NCI-H2081 (cell line): ENCODE data around the gene LCE1D.

Experiments
- DNase-seq, 2 experiments: peaks; one replicate each; lab custom pipeline; 2025; lab: John Stamatoyannopoulos, UW

LCE1D gene, protein sequence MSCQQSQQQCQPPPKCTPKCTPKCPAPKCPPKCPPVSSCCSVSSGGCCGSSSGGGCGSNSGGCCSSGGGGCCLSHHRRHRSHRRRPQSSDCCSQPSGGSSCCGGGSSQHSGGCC

DNA sequence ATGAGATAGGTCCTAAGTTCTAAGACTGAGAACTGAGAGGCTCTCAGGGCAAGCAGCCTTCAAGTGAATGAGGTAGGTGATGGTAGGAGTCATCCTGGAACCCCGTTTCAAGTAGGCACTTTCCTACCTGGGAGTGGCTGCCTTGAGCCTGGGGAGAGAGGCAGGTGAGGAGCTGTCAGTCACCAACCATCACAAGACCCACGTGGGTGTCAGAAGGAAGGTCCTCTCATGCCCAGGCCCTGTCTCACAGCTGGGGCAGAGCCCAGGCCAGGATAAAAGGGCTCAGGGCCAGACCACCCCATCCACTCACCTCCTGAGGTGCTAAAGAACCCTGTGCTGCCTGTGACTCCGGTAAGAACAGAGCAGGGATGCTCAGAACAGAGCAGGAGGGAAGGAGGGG, at the start of gene LCE1D:
Gene LCE1D (plus strand): TSS at position 301 of the 400 bp plus-strand sequence. CDS start 1,074 bp downstream, outside the sequence.
- no peak for DNase-seq

DNA sequence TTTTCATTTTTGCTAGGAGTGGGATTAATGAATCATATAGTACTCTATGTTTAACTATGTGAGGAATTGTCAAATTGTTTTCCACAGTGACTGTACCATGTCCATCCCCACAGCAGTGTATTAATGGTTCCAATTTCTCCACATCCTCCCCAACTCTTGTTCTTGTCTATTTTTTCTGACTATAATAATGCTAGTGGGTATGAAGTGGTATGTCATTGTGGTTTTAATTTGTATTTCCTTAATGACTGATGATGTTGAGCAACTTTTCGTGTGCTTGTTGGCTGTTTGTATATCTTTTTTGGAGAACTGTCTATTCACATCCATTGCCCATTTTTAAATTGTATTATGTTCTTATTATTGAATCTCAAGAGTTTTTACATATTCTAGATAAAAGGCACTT, 48.7 kb upstream of the LCE1D start:
- DNase-seq = no peak

GRCh38 chr1:152752225-152752624, 44.3 kb upstream of the LCE1D start:
- no peak for DNase-seq

GRCh38 chr1:152753586-152753985, 42.9 kb upstream of the LCE1D start:
- no peak for DNase-seq

GRCh38 chr1:152756872-152757271, 39.6 kb upstream of the LCE1D start:
- DNase-seq = no peak

DNA sequence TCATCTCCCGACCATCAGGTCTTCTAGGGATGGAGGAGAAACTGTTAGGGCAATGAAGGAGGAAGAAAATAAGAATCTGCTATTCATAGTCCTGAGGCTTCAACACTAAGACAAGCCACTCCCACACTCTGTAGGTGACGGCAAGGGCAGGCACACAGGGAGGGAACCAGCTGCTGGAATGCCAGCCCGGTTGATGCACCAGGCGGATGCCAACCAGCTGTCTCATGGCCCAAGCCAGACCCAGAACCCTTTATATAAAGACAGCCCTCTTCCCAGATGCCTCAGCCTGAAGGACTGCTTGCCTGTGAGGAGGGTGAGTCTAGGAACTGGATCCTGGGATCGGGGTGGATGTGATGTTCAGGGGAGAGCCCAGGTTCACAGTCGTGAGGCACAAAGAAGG, 38.8 kb upstream of the LCE1D start, which contains the start of gene KPRP:
Gene KPRP (plus strand): TSS at position 279 of the 400 bp plus-strand sequence. CDS start 1,564 bp downstream, outside the sequence.
- DNase-seq = no peak

DNA sequence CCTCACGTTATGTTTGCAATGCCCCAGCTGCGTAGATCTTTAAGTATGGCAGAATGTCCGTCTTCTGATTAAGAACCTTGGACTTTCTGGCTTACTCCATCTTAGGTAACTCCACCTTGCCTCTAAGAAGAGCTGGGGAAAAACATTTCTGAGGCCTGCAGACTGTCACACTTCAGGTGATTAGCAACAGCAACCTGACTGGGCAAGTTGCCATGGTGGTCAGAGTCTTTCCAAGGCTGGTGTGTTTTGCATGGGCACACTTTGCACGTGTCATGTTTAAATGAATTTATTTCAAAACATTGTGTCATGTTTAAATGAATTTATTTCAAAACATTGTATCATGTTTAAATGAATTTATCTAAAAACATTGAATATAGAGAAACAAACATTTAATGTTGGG, 37.9 kb upstream of the LCE1D start:
- DNase-seq = no peak

GRCh38 chr1:152759453-152760173, 36.9 kb upstream of the LCE1D start:
- no peak for DNase-seq

- DNase-seq = no peak
These were observed 35.9 kb upstream of the LCE1D start for GRCh38 chr1:152760551-152761190.

GRCh38 chr1:152761609-152762213, 34.8 kb upstream of the LCE1D start:
- no peak for DNase-seq

- no peak for DNase-seq
These were observed 27.5 kb upstream of the LCE1D start for GRCh38 chr1:152768847-152769533.

DNA sequence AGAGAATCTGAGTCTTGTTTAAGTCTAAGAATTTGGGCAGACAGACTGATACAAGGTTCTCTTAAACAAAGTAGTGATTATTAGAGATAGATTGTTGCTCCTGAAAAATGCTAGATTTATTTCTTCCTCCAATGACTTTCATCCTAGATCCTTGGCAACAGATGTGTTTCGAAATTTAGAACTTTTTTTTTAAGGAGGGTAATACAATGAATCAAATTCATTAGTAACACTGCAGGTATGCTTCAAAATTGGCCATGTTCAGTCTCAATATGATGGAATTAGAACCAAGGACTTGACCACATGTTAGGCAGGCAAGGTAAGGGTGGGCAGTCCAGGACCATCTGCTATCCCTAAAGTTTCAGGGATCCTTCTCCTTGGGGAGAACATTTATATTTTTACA, 26.1 kb upstream of the LCE1D start:
- no peak for DNase-seq

- no peak for DNase-seq
These were observed 21.6 kb upstream of the LCE1D start, which contains the start of gene LCE1F for GRCh38 chr1:152774875-152775274. TSS of gene LCE1F (plus strand) at chr1:152775140. CDS start at chr1:152776372, 1,232 bp downstream.

GRCh38 chr1:152776361-152776760, 20.2 kb upstream of the LCE1D start:
- no peak for DNase-seq

GRCh38 chr1:152777510-152778137, 18.9 kb upstream of the LCE1D start:
- DNase-seq = no peak

DNA sequence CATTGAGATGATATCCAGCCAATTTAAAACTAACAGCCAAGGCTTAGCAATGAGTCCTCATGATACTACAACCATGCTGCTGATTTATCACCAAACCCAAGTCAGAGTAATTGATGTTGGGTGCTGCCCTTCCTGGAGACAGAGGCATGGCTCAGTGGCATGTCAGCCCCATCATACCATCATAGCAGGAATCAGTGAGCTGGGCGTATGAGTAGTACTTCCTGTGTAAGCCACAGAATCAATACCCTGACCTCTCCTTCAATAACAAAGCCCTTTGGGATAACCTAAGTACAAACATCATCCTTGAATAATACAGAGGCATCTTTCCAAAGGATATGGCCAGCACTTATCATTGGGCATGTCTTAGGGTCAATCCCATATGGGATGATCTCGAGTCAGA, 13.4 kb upstream of the LCE1D start:
- no peak for DNase-seq

DNA sequence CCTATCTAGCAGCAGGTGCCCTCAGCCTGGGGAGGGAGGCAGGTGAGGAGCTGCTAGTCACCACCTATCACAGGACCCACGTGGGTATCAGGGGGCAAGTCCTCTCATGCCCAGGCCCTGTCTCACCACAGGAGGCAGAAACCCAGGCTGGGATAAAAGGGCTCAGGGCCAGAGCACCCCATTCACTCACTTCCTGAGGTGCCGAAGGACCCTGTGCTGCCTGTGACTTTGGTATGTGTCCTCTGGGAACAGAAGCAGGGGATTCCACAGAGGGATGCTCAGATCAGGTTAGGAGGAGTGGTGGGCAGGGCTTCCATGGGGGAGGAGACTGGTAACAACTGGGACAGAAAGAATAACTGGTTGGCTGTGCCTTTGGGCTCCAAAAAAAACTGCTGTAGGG, 10.4 kb upstream of the LCE1D start, which contains the start of gene LCE1E:
Gene LCE1E (plus strand): TSS at position 181 of the 400 bp plus-strand sequence. CDS start 1,043 bp downstream, outside the sequence.
- DNase-seq = no peak

- no peak for DNase-seq
These were observed 835 bp upstream of the LCE1D start for GRCh38 chr1:152795686-152796085.

GRCh38 chr1:152801333-152801732, 4.8 kb downstream of the LCE1D start:
- no peak for DNase-seq

DNA sequence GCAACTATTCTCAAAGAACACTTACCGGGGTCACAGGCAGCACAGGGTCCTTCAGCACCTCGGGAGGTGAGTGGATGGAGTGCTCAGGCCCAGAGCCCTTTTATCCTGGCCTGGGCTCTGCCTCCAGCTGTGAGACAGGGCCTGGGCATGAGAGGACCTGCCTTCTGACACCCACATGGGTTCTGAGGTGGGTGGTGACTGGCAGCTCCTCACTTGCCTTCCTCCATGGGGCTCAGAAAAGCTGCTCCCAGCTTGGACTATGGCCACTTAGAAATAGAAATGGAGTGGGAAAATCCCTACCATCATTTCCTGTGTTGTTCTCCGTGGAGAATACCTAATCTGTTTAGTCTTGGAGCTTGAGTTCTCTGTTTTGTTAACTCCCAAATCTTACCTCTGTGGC, 10.1 kb downstream of the LCE1D start, which contains the start of gene LCE1C:
Gene LCE1C (minus strand): TSS at position 76 of the 400 bp plus-strand sequence. CDS start 1,173 bp downstream, outside the sequence.
- DNase-seq = no peak

- DNase-seq = no peak
These were observed 14.5 kb downstream of the LCE1D start for GRCh38 chr1:152811050-152811449.
